DMS79 treated with DMSO at 0.1 percent for 48 hours (cell line): ENCODE measurements around the gene CDCP1.
A peak's percentile ranks its signal among the peaks of the same experiment; 100 is the strongest.

Source experiments
- DNase-seq: peaks from one replicate; lab custom pipeline; 2025; lab: John Stamatoyannopoulos, UW

Gene CDCP1

DNA sequence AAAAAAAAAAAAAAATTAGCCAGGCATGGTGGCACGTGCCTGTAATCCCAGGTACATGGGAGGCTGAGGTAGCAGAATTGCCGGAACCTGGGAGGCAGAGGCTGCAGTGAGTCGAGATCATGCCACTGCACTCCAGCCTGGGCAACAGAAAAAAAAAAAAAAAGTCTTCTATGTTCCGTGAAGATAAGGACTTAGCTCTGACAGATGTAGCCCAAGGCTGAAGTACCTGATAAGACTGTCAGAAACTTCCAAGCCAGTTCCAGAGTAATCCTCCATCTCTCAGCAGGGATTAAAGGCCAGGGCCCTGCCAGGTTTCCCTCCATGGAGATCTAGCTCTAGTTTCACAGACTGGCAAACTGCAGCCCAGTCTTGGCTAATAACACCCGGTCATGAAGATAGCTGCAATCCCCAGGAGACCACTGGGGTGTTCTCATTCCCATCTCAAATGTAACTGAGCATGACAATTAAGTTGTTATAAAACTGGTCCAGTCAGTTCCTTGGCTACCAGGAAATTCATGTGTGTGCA lies 8.5 kb downstream of the CDCP1 start:
- DNase-seq: peak; percentile 57

DNA sequence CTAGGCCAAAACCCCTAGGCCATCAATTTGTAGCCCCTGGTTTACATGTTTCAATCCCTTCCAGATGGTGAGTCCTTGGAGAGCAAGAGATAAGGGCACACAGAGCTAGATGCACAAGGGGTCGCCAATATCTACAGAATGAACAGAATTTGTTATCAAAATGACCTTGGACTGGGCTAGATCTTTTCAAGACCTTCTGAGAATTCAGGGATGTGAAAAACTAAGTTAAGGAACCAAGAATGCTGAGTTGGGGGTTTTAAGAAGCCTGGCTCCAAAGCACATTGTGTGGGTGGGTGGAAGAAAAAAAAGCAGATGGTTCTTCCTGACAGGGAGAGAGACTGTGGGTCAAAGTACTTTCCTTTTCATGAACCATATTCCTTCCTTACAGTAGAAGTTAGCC lies 10.2 kb downstream of the CDCP1 start:
- DNase-seq: no peak

DNA sequence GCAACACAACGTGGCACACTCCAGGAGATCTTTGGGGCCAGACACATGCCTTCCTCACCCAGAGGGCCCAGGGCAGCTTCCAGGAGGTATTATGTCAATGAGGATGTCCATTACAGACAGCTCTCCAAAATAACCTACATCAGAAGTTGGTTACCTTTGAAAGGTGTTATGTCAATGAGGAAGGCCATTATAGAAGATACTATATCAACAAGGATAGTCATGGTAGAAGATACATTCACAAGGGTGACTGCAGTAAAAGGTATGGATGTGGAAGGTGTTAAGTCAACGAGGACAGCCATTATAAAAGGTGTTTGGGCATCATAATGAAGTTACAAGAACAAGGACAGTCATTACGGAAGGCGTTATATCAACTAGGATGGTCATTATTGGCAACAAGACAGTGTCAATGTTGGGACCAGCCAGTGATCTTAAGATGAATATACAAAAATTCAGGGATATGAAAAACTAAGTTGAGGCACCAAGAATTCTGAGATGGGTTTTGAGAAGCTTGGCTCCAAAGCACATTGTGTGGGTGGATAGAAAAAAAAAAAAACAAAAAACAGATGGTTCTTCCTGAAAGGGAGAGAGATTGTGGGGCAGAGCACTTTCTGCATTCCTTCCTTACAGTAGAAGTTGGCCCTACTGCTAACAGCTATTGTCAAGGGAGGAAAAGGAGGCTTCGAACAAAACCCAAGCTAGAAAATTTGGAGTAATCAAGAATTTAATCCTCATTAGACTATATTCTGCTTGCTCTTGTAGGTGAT lies 11.2 kb downstream of the CDCP1 start:
- no peak for DNase-seq

DNA sequence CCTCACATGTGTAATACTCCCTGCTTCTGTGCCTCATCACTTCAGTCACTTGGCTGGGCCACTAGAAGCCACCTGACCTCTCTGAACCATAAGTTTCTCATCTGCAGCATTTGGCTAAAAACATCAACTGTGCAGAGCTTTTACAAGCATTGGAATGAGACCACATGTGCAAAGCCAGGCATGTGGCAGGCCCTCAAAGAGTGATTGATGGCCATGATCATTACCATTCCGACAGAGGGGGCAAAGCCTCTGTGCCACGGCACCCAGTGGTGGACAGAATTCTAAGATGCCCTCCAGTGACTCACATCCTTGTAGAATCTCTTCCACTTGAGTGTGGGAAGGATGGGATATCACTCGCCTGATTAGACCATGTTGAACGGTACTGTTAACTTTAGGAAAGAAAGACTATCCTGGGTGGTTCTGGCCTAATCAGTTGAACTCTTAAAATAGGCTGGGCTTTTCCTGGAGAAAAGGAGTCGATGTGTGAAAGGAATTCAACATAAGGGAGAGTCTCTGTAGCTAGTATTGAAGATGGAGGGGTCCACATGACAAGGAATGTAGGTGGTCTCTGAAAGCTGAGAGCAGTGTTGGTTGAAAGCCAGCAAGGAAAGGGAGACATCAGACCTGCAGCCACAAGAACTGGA lies 13.5 kb downstream of the CDCP1 start:
- no peak for DNase-seq

DNA sequence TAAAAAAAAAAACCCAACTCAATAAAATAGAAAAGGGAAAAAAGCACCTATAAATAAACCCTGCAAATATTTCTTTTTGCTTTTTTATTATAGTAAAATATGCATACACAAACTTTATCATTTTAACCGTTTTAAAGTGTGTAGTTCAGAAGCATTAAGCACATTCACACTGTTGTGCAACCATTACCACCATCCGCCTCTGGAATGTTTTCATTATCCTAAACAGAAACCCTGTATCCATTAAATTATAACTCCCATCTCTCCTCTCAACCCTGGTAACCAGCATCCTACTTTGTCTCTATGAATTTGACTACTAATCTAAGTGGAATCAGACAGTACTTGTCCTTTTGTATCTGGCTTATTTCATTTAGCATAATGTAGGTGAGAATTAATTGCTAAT lies 15.0 kb downstream of the CDCP1 start:
- DNase-seq: no peak

DNA sequence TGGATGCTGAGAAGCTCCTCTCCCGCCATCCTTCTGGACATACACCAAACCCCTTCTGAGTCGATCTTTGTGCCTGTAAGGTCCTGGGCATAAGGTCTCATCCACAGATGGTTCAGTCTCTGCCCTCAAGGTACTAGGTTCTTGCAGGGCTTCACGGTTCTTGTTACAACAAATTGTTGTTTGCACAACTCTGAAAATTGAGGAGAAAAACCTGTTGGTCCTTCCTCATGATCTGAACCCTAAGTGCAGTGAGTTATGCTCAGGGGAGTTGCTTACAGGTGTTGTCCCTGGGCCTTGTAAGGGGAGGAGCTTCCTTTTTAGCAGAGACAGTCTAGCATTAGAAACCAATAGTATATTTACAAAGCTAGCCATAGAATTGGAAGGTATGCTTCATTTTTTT lies 15.7 kb downstream of the CDCP1 start:
- DNase-seq: no peak

DNA sequence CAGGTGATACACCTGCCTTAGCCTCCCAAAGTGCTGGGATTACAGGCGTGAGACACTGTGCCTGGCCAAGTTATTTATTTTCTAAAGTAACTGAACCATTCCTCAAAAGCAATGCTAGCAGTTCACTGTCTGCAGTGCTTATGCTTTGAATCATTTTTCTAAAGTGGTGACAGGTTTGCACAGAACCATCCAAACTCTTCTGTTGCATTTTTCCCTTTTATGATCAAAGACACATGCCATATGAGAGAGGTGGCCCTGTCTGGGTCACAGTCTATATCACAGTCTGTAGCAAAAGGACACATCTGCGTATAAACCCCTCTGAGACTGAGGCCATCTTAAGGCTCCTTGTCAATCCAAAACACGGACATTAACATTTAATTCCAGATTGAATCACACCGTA lies 17.2 kb downstream of the CDCP1 start:
- no peak for DNase-seq

DNA sequence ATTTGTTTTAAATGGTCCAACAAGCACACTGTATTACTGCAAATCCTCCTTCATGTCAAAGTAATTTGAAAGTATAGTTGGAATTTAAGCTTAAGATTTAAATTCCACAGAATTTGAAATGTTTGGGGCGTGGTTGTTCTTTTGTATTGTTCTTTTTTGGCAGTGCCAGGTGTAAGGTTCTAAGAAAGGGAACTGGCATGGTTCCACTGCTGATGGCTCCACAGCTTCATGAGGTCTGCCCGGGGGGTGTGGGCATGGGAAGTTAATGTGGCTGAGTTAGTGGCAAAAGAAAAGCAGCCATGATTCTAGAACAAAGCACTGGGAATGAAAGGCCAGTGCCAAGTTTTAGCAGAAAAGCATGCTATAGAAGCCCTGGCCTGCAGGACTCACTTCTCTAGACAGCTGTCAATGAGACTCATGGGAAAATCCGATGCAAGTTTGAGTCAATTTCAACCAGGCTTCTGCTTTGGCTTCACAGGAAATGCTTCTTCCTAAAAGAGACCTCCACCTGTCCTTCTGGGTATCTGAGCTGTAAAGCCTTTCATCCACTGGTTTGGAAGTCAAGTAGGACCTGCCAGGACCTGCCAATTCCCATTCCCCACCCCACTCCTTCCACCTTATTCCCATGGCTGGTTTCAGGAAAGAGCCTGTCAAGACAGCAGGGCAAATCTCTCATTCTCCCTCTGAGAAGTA lies 18.9 kb downstream of the CDCP1 start:
- DNase-seq: no peak

DNA sequence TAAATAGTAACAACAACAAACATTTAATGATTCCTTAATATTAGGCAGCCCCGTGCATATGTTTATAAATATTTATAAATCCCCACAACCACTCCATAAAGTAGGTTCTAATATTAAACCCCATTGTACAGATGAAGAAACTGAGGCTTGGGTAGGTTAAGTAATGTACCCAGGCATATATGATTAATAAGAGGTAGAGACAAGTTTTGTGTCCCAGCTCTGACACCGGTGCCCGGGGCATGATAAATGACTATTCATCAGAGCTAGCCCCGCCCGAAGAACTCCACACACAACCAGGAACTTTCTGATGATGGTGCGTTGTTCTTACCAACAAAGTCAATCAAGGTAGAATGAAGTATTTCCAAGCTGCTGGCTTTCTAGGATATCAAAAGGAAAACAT lies 19.4 kb downstream of the CDCP1 start:
- DNase-seq: no peak

DNA sequence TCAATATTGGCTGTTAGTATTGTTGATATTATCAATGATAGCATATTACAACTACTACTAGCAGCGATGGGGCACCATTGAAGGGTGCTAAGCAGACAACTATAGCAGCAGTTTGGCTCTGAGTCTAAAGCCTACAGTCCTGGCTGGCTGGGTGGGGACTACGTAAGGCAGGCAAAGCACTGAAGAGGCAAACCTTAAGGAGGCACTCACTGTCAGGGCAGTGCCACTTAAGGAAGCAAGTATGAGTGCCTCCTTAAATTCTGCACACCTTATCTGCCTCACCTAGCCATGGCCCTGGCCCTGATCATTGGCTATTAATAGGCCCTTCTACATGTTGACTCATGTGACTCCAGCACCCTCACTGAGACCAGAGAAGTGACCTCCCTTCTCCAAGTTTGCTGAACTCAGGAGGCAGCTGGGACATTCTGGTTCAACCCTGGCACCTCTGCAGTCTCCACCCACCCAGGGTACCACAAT lies 20.6 kb downstream of the CDCP1 start:
- DNase-seq: peak; percentile 0

DNA sequence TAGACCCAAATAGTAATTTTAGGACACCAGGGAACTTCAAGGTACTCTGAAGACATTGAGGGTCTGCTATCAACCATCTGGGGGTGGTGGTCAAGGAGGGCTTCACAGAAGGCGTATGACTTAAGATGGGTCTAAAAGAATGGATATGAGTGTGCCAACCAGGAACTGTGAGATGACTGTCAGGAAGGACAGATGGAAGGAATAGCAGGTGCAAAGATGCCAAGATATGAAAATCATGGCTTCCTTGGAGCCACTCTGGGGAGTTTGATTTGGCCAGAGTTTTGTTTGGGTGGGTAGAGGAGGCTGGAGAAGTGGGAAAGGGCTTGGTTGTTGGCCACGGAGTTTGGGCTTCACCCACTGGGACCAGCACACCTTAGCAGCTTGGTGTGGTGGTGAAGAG lies 21.2 kb downstream of the CDCP1 start:
- DNase-seq: no peak

DNA sequence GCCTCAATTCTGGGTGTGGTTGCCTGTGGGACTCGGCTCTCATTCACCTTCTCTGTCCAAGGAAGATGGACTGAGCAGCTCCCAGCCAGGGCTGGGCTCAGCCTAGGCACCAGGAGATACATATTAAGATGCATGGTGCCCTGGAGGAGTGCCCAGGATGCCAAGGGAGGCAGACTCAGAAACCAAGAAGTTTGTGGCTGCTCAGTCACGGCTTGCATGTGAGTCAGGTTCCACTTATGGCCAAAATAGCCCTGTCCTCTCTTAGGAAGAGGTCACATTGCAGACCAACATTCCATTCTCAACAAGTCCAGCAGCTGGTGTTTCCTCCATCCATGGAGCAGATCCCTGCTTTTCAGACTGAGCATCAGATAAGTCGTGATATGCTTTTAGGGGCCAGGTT lies 21.8 kb downstream of the CDCP1 start:
- DNase-seq: no peak

DNA sequence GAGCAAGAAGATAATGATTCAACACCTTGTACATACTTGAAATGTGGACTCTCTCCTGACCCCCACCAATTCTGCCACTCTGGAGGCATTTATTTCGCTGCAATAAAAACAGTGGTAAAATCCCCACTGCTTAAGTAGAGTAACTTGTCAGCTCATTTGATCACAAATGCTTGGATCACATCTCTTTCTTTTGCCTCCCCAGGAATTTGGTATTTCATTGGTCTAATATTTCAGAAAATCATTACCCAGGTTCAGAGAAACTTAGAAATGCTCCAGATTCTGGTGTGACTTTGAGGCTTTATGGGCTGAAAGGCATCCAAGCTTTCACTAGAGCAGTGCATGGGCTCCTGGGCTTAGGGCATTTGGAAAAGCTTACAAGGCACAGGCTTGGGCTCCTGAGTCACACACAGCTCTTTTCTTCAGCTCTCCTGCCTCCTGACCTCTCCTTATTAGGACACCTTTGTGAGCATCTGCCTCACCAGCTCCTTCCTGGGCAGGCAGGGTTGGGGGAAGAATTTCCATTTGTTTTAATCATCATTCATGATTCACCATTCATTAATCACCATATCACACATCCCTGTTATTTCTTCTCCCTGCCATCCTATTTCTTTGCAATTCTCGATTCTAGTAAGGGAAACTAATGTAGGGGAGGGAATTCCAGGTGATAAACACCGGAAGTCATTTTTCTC lies 22.5 kb downstream of the CDCP1 start:
- no peak for DNase-seq

DNA sequence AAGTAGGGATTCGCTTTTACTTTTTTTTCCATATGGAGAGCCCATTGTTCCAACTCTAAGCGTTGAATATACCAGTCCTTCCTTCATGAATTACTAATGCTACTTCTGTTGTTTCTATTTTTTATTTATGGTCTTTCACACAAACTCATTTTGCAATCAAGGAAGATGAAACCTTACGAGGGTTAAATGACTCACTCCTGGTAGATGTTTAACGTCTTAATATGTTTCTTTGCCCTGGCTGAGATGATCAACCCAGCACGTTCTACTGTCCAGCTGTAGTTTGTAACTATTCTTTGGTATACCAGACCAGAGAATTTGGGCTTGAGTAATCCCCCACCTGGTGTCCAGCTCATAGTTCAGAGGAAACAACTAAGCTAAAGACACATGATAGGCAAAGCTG lies 23.1 kb downstream of the CDCP1 start:
- no peak for DNase-seq

DNA sequence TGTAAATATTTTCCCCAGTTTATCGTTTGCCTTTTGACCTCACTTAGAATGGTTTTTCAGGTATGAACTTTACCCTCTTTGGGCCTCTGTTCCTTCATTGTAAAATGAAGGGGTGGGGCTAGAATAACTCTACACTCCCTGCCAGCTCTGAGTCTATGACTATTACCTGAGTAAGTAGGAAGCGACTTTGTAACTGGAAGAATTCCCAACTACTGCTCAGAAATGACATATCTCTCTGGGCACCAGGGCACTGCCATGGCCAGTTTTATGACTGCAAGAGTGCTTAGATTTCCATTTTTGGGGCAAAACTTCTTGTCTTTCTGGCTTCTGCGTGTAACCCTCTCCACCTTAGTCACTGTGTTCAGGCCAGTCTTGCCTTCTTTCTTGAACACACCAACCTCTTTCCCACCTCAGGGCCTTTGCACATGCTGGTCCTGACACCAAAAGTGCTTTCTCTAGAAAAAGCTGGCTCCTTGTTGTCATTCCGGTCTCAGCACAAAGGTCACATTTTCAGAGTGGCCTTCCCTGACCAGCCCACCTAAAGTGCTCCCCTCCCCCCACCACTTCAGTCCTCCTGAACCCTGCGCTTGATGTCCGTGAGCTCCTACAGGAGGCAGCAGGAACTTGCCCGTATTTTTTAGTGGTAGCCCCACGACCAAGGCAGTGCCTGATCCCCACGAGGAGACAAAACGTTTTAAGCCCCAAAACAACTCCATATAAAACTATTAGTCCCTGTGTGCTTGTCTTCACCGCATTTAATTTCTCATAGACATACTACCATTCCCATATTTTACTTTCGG lies 25.6 kb downstream of the CDCP1 start:
- no peak for DNase-seq

DNA sequence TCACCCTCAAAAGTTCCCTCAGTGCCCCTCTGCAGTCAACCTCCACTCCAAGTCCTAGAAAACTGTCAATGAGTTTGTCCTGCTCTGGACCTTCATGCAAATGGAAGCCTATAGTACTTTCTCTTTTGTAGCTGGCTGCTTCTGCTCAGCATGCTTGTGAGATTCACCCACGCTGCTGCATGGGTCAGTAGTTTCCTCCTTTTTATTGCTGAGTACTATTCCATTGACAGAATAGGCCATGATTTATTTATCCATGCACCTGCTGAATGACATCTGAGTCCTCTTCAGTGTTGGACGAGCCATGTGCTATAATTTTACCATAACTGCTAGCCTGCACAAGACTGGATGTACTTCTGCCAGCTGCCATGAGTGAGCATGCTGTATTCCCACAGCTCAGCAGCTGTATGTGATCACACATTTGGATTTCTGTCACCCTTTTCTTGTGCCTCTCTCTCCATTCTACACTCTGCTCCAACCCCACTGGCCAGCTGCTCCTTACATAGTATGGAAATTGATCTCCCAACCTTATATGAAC lies 26.3 kb downstream of the CDCP1 start:
- DNase-seq: no peak

DNA sequence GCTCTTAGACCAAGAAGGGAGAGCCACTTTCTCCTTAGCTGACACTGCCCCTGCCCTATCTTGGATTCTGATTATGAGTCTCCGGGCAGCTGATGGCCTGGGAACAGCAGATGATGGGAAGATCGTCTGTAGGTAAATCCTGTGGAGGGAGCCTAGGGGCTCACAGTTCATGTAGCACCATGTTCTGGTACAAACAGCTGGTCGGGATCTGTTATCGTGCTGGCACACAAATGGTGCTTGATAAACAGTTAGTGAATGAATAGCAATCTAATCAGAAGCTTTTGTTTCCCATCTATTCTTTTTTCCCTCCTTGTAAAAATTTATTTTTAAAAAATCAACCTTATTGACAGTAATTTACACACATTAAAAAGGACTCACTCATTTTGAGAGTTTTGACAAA lies 26.8 kb downstream of the CDCP1 start:
- DNase-seq: no peak

DNA sequence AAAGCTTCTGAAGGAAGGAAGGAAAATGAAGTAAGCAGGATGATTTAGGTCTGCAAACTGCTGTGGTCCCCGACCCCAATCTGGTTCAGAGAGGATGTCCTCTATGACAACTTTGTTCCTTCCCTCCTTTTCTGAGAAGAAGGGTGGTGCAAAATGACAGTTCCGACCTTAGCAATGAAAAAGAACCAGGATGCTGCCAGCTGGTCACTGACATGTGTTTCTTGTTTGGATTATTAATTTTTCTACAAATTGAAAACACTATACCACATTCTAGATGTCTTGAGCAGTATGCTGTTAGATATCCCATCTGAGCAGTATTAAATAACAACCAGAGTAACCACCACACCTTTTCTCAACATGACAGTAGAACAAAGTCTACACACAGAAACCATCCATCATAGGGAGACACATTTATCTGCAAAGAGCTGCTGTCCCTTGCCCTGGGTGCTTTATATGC lies 27.5 kb downstream of the CDCP1 start:
- no peak for DNase-seq

DNA sequence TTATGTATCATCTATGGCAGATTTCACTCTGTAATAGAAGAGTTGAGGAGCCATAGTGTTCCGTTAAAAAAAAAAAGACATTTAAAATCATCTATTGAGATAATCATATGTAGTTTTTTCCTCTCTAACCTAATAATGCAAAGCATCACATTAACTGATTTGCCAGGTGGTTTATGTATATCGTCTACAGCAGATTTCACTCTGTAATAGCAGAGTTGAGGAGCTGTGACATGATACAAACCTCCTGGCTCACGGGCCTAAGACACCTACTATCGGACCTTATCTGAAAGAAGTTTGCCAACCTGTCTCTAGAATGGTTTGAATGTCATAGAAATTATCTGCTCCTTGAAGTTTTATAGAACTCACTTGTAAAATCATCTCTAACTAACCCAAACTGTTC lies 29.8 kb downstream of the CDCP1 start:
- DNase-seq: no peak

DNA sequence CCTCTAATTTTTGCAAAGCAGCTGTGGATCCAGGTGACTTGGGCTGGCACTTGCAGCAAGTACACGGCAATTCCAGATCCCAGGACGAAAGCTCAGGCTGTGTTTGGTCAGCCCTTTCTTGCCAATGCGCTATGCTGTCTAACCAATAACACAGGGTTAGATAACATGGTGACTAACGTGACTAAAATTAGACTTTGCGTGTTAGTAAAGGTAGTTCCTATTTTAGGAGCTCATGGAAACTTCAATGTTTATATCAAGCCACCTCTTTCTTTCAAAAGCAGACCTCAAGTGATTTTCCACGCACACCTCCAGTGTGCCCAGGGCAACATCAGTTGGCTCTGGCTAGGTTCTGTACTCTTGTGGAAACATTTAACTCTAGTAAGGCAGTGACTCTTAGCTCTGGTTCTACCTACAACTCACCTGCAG lies 32.5 kb downstream of the CDCP1 start:
- DNase-seq: no peak

DNA sequence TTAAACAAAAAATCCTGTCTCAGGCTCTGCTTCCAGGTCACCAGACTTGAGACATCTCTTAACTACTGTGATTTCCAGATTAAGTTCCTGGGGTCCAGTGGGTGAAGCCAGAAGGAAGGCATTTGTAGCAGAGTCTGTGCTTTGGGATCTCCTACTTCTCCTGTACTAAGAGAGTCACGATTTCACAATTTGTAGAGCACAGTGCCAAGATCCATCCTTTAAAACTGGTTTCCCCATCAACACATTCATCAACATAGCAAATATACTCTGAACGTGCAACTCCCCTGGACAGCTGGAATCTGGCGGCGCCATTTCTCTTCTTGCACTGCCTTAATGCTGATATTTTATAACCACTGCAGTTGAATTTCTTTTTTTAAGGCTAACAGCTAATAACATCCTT lies 33.2 kb downstream of the CDCP1 start:
- no peak for DNase-seq
